ENCODE results near the gene TRIM25.

Gene TRIM25

GRCh38 chr17:56890906-56891674 lies 22.8 kb downstream of the TRIM25 start:
- DNase-seq (ENCODE audit: low read depth) = no peak
- no peak for TF ChIP-seq CTCF (IDR thresholded peaks at IDR 0.05; ENCODE audit: control insufficient read depth, insufficient read depth, low read depth, low read length, missing control alignments)
- no peak overlapping the region for H3K4me3 ChIP-seq (ENCODE audit: control insufficient read depth, low read depth, low read length)

GRCh38 chr17:56890390-56890789 lies 23.5 kb downstream of the TRIM25 start:
- no peak for DNase-seq (ENCODE audit: low read depth)
- no peak overlapping the region for H3K4me3 ChIP-seq (ENCODE audit: control insufficient read depth, low read depth, low read length)
- TF ChIP-seq CTCF (IDR thresholded peaks at IDR 0.05; ENCODE audit: control insufficient read depth, insufficient read depth, low read depth, low read length, missing control alignments) = no peak

GRCh38 chr17:56887552-56888467 lies 26.0 kb downstream of the TRIM25 start:
- no peak for TF ChIP-seq CTCF (IDR thresholded peaks at IDR 0.05; ENCODE audit: control insufficient read depth, insufficient read depth, low read depth, low read length, missing control alignments)
- no peak overlapping the region for H3K4me3 ChIP-seq (ENCODE audit: control insufficient read depth, low read depth, low read length)
- DNase-seq (ENCODE audit: low read depth) = no peak

GRCh38 chr17:56887105-56887504 lies 26.7 kb downstream of the TRIM25 start:
- no peak for TF ChIP-seq CTCF (IDR thresholded peaks at IDR 0.05; ENCODE audit: control insufficient read depth, insufficient read depth, low read depth, low read length, missing control alignments)
- H3K4me3 ChIP-seq (ENCODE audit: control insufficient read depth, low read depth, low read length) = no peak overlapping the region
- DNase-seq (ENCODE audit: low read depth) = no peak

GRCh38 chr17:56886288-56886731 lies 27.5 kb downstream of the TRIM25 start:
- TF ChIP-seq CTCF (IDR thresholded peaks at IDR 0.05; ENCODE audit: control insufficient read depth, insufficient read depth, low read depth, low read length, missing control alignments) = no peak
- no peak for DNase-seq (ENCODE audit: low read depth)
- no peak overlapping the region for H3K4me3 ChIP-seq (ENCODE audit: control insufficient read depth, low read depth, low read length)

GRCh38 chr17:56885312-56885657 lies 28.6 kb downstream of the TRIM25 start:
- H3K4me3 ChIP-seq (ENCODE audit: control insufficient read depth, low read depth, low read length) = no peak overlapping the region
- TF ChIP-seq CTCF (IDR thresholded peaks at IDR 0.05; ENCODE audit: control insufficient read depth, insufficient read depth, low read depth, low read length, missing control alignments) = no peak
- DNase-seq (ENCODE audit: low read depth) = no peak

Measured in AG09309 (cell line).